Cardiac muscle cell (in vitro differentiated cells and primary cell): ENCODE measurements around the gene SLC38A4. TPM values are rescaled to one million over a fixed set of nuclear protein-coding genes. Genes with fewer than 3 reads are reported as not detected.

Source experiments
- DNase-seq, 2 donors: peaks; one replicate each; pipeline versions ENCODE4 v3.0.0 to v3.0.0-alpha.2; 2010 to 2017; ENCODE audit warnings: low read depth in 1 of 2, low spot score in 1 of 2
- H3K27ac ChIP-seq: fragments of 200-600 bp; sonication (generic); 2 replicates; pipeline ENCODE4 v1.5.1; 2016
- H3K27me3 ChIP-seq: fragments of 200-600 bp; sonication (generic); 2 replicates; pipeline ENCODE4 v1.6.0; 2016; ENCODE audit warnings: control low read depth
- H3K36me3 ChIP-seq: fragments of 200-600 bp; sonication (generic); 2 replicates; pipeline ENCODE4 v1.5.1; 2016; ENCODE audit warnings: control low read depth
- H3K4me1 ChIP-seq: fragments of 200-600 bp; sonication (generic); 2 replicates; pipeline ENCODE4 v1.8.1; 2017; ENCODE audit warnings: low read depth, mild to moderate bottlenecking, mixed run types
- H3K4me3 ChIP-seq: fragments of 200-600 bp; sonication (generic); 2 replicates; pipeline ENCODE4 v1.5.1; 2016; ENCODE audit warnings: mild to moderate bottlenecking
- H3K9me3 ChIP-seq: fragments of 200-600 bp; sonication (generic); 2 replicates; pipeline ENCODE4 v1.5.1; 2017; ENCODE audit warnings: low read depth, mild to moderate bottlenecking, control low read depth
- polyA plus RNA-seq: library from polyadenylated mRNA; unstranded; fragments of >200 nt; fragmentation: Nextera tagmentation; extraction: Ambion mirVana; gene quantifications from 2 replicates; pipeline ENCODE4 v1.2.1, GENCODE V29; 2016
- total RNA-seq: library from RNA; depleted of rRNA; stranded (reverse); fragments of >200 nt; gene quantifications from 2 replicates; pipeline ENCODE4 v1.2.3, GENCODE V29; 2016
- TF ChIP-seq, protein P1 (sequence below): IDR thresholded peaks from 2 replicates; pipeline ENCODE4 v1.5.1; 2012; ENCODE audit warnings: low read depth, mild to moderate bottlenecking, low read length

Gene SLC38A4
- total and polyA plus RNA-seq, 2 experiments from 2014 or later, result 0.09 to 0.12 TPM

GRCh38 chr12:46831335-46832129 is 5.7 kb upstream of the SLC38A4 start:
- Histone ChIP-seq H3K4me1 (no peaks in the 10 kb centered on the region), H3K27me3 (peaks cover 72% of the 10 kb centered on the region), H3K4me3 (peak overlapping the region; percentile 37), H3K36me3 (no peaks in the 10 kb centered on the region), H3K9me3 (no peaks in the 10 kb centered on the region), H3K27ac (no peak overlapping the region)
- peak; percentile 3 to 57 for DNase-seq
- TF ChIP-seq, protein P1, sequence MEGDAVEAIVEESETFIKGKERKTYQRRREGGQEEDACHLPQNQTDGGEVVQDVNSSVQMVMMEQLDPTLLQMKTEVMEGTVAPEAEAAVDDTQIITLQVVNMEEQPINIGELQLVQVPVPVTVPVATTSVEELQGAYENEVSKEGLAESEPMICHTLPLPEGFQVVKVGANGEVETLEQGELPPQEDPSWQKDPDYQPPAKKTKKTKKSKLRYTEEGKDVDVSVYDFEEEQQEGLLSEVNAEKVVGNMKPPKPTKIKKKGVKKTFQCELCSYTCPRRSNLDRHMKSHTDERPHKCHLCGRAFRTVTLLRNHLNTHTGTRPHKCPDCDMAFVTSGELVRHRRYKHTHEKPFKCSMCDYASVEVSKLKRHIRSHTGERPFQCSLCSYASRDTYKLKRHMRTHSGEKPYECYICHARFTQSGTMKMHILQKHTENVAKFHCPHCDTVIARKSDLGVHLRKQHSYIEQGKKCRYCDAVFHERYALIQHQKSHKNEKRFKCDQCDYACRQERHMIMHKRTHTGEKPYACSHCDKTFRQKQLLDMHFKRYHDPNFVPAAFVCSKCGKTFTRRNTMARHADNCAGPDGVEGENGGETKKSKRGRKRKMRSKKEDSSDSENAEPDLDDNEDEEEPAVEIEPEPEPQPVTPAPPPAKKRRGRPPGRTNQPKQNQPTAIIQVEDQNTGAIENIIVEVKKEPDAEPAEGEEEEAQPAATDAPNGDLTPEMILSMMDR, result no peak

GRCh38 chr12:46830731-46831334 is 5.0 kb upstream of the SLC38A4 start:
- peak; percentile 4 to 23 for DNase-seq
- Histone ChIP-seq H3K36me3 (no peaks in the 10 kb centered on the region), H3K27me3 (peaks cover 79% of the 10 kb centered on the region), H3K4me1 (no peaks in the 10 kb centered on the region), H3K9me3 (no peaks in the 10 kb centered on the region), H3K27ac (no peak overlapping the region), H3K4me3 (peak overlapping the region; percentile 37)
- TF ChIP-seq, protein P1, result no peak

DNA sequence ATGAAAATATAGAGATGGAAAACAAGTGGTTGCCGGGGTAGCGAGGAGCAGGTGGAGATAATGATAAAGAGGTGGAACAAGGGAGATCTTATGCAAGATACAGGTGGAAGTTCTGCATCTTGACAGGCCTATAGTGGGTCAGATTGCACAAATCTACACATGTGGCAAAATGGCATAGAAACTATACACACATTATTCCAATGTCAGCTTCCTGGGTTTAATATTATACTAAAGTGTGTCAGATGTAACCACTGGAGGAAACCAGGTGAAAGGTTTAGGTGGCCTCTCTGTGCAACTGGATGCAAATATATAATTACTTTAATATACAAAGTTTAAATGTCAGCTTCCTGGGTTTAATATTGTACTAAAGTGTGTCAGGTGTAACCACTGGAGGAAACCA is 1.1 kb downstream of the SLC38A4 start:
- Histone ChIP-seq H3K27me3 (peaks cover 72% of the 10 kb centered on the region), H3K36me3 (no peaks in the 10 kb centered on the region), H3K4me1 (no peaks in the 10 kb centered on the region), H3K27ac (no peak overlapping the region), H3K9me3 (no peaks in the 10 kb centered on the region), H3K4me3 (no peak overlapping the region)
- TF ChIP-seq, protein P1, result no peak
- DNase-seq, result no peak

DNA sequence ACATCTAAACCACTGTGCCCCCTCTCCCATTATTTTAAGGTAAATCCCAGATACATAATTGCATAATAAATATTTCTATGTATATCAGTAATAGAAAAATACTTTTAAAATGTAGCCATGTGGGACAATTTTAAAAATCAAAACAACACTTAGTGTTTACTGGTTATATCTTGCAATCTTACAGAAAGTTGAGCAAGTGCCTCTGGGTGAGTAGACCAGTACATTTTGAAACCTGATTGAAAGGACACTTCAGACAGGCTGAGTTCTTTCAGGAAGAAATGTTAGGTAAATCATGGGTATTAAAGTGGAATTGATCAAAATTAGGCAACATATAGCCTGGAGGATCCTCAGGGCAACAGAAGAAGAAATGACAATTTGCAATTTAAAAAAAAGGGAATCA is 7.2 kb downstream of the SLC38A4 start:
- no peak overlapping the region for H3K4me3 ChIP-seq
- H3K36me3 ChIP-seq, result no peaks in the 10 kb centered on the region
- H3K27me3 ChIP-seq, result peaks cover 11% of the 10 kb centered on the region
- TF ChIP-seq, protein P1, result no peak
- H3K9me3 ChIP-seq, result no peaks in the 10 kb centered on the region
- H3K27ac ChIP-seq, result no peak overlapping the region
- no peaks in the 10 kb centered on the region for H3K4me1 ChIP-seq
- no peak for DNase-seq

- Histone ChIP-seq H3K4me1 (no peaks in the 10 kb centered on the region), H3K27ac (no peak overlapping the region), H3K27me3 (no peaks in the 10 kb centered on the region), H3K36me3 (no peaks in the 10 kb centered on the region), H3K4me3 (no peak overlapping the region), H3K9me3 (no peaks in the 10 kb centered on the region)
- no peak for DNase-seq
- TF ChIP-seq, protein P1, result no peak
Measured at GRCh38 chr12:46815809-46816208, 10.0 kb downstream of the SLC38A4 start.
